ENCODE measurements around the gene THNSL1.
"Not testable (repeated sequence)": the region's sequence is repeated elsewhere in the genome, so short reads cannot be mapped to it uniquely, and the experiment has no call there.

THNSL1 gene

DNA sequence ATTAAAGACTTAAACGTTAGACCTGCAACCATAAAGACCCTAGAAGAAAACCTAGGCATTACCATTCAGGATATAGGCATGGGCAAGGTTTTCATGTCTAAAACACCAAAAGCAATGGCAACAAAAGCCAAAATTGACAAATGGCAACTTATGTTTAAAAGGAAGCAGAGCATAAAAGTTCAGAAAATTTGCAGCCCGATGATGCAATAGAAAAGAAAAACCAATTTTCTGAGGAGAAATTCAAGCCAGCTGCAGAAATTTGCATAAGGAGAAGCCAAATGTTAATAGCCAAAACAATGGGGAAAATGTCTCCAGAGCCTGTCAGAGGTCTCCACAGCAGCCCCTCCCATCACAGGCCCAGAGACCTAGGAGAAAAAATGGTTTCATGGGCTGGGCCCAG, 4.8 kb upstream of the THNSL1 start:
- DNase-seq (ENCODE audit: low read depth) = not testable (repeated sequence)

DNA sequence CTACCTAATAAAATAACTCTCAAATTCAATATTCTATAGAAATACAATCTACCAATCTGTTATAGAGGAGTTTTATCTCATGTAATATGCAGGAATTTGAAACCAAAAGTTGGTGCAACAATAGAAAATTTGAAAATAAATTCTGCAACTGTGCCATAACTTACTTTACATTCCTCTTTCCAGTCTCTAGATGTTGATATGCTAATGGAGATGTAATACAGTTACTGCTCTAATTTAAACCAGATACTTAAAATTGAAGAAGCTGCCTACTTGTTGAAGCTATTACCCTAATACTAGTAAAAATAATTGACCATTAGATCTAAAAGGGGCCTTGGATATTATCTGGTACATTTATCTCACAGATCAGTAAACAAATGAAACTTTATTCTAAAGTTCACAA, 1.8 kb upstream of the THNSL1 start:
- DNase-seq (ENCODE audit: low read depth) = no peak

DNA sequence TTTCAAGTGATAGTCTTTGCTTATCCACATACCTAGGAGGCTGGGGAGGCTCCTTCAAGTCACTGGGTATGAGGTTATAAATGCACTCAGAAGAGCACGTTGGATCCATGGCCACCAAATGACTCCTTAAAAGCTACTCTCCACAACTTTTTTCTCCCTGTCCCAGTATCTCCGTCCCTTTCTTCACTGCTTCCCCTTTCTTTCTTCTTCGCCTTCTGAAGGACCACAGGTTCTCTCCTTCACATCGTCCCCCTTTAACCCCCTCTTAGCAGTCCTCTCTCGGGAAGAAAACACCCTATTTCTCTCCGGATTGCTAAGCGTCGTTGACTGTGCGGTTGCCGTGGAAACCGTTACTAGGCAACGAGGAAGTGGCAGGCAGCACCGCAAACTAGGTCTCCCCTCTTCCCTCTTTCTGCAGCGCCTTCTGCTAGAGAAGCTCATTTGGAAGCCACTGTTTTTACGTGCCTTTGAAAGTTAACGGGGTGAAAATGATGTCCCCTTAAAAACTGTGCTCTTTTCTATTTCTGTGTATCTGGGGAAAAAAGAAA, 510 bp upstream of the THNSL1 start, which contains the start of gene ENKUR:
TSS of gene ENKUR (minus strand) at position 331 of the 548 bp plus-strand sequence. CDS start at position 109, 222 bp downstream.
- DNase-seq (ENCODE audit: low read depth) = peak; percentile 94

DNA sequence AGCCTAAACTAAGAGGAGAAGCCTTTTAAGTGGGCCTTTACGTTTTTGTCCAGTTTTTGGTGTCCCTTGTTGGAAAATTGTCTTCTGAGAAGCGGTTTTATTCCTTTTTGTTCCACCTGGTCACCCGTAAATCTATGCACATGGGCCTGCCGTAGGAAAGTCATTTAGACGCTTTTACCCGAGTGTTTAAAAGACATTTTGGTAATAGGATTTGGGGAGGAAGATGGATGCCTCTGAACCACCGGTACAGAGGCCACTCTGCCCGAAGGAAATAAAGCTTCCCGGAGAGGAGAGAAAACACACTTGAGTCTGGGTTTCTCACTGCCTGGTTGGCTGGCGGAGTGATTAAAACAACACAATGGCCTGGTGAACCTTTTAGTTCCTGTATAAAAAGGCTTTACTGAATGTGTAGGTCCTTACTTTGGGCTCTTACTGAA, 760 bp downstream of the THNSL1 start:
- DNase-seq (ENCODE audit: low read depth) = peak; percentile 6

DNA sequence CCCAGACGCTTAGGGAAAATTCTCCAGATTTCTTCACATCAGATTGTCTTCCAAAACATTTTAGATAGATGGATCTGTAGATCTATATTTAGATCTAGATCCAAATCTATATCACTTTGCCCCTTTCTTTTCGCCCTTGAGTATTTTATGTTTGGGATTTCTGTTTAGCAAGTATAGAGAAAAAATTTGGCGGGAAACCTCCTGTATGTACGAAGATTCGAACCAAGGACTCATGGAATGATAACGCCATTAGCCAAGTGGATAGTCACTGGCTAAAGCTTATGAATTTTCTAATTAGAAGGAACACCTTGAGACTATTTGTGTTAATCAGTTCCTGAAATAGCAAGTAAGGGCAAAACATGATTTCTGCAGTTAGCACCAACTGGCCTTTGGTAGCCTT, 1.2 kb downstream of the THNSL1 start:
- DNase-seq (ENCODE audit: low read depth) = no peak

DNA sequence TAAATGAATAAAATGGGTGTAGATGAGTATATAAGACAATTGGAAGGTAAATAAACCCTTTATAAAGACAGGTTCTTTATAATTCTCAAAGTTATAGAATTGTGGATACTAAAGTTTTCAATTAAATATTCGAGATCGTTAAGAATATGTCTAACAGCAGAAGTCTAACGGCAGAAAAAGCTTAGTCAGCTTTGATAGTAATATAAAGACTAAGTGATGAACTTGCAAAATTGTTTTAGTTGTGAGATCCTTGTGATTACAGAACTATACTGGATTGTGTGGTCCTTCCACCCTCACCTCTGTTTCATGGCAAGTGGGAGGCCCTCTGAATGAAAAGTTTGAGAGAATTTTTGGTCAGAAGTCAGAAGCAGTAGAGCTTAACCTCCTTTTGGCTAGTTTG, 2.3 kb downstream of the THNSL1 start:
- no peak for DNase-seq (ENCODE audit: low read depth)

DNA sequence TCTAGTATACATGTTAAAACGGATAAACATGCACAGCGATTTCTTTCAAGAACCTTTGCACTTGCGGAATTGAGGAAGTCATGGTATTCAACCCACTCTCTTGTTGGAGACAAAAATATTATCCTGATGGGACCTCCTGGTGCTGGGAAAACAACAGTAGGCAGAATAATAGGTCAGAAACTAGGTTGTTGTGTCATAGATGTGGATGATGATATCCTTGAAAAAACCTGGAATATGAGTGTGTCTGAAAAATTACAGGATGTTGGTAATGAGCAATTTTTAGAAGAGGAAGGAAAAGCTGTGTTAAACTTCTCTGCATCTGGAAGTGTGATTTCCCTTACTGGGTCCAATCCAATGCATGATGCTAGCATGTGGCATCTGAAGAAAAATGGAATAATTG, 6.9 kb downstream of the THNSL1 start:
- no peak for DNase-seq (ENCODE audit: low read depth)

DNA sequence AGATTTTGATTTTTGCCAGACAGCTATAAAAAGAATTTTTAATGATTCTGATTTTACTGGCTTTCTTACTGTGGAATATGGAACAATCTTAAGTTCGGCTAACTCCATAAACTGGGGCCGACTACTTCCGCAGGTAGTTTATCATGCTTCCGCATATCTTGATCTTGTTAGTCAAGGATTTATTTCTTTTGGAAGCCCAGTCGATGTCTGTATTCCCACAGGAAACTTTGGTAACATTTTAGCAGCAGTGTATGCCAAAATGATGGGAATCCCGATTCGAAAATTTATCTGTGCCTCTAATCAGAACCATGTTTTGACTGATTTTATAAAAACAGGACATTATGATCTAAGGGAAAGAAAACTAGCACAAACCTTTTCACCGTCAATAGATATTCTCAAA, 8.1 kb downstream of the THNSL1 start:
- no peak for DNase-seq (ENCODE audit: low read depth)

DNA sequence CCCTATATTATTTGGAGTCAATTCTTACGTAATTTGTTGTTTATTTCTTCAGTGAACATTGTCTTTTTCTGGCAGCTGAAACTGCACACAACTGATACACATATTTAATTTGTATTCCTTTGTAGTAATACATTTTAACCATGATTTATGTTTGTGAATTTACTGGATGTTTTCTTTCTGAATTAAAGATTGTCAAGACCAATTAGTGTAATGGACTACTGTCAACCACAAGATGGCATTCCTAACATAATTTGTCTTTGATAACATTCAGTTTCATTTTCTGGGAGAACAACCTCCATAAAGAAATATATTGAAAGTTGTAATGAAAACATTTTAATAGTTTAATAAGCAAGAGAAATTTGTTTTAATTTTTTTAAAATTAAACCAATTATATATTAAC, 10.1 kb downstream of the THNSL1 start:
- no peak for DNase-seq (ENCODE audit: low read depth)

DNA sequence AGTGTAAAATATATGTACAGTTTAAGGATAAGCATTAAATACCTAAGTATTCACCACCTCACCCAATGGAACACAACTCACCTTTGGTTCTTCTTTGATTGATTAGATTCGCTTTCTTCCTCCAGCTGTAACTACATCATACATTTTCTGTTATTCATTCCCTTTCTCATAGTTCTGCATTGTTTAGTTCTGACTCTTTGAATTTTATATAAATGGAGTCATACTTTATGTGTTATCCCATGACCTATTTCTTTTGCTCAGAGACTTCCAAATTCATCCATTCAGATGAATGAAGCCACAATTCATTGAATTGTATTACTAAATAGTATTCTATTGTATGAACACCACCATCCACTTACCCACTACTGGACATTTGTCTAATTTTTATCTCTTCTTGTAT, 12.3 kb downstream of the THNSL1 start:
- DNase-seq (ENCODE audit: low read depth) = no peak

DNA sequence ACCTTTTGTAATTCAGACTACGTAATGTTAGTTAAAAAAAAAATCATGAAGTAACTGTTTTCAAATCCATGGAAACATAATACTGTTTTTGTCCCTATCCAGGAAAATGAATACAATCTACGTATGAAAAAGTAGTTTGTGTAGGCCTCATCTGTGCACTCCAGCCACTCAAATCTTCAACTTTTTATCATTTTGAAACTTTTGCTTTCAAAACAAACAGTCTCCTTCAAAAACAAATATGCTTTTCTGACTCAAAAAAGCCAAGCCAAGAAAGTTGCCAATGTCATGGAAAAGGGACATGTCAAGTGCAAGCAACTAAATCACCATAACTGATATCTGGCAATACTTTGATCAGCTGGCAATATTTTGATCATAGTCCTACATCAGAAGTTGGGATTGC, 13.1 kb downstream of the THNSL1 start:
- DNase-seq (ENCODE audit: low read depth) = no peak

DNA sequence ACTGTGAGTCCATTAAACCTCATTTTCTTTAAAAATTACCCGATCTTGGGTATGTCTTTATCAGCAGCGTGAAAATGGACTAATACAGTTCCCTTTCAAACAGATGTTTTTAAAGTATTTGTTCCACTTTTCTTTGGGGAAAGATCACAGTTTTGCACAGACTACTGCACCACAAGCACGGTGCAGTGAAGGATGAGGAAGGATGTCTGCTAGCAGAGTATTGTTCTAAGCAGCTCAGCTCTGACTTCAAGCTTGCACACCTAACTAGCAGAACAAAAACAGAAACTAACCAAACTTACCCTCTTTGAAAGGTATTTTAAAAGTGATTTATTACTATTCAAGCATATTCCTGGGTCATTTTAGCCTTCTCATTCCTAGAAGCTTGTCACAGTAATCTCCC, 20.0 kb downstream of the THNSL1 start:
- DNase-seq (ENCODE audit: low read depth) = no peak

DNA sequence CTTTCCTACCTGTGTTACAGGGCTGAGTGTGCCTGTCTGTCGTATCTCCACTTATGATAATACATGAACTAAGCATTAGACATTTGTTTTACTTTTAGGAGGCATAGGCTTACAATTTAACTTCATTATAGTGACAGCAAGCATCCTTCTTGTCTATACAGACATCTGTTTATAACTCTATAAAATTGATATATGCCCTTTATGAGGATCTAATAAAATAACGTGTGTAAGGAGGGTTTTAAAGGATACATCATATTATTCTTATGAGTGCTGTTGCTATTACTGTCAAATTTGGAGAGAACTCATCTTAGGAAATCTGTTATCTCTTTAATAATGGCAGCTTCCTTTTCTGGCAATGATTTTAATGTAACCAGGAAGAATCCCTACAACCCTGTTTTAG, 21.9 kb downstream of the THNSL1 start:
- DNase-seq (ENCODE audit: low read depth) = no peak

DNA sequence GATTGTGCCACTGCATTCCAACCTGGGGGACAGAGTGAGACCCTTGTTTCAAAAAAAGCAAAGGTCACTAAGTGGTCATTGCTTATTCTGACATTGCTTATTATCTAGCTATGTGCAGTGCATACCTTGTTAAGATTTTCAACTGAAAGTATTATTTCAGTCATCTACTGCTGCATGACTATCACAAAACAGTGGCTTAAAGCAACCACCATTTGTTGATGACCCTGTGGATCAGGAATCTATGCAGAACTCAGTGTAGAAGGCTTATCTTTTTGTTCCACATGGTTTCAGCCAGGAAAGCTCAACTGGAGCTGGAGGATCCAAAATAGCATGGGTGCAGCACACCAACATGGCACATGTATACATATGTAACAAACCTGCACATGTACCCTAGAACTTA, 23.1 kb downstream of the THNSL1 start:
- DNase-seq (ENCODE audit: low read depth) = no peak

DNA sequence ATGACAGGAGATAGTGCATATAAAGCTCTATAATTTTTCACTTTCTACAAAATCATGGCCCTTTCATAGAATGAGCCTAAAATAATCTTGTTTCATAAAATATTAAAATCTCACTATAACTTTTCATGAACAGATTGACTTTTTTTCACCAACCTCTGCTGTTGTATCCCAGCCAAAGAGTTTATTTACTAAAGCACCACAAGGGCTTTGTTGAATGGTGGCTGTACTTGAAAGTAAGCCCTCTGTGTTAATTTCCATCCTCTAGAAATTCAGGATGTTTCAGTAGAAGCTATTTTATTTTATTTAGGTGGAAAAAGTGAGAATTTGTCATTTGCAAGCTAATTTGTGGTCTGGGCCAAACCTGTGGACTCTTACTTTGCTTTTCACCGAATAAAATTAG, 30.2 kb downstream of the THNSL1 start:
- no peak for DNase-seq (ENCODE audit: low read depth)

DNA sequence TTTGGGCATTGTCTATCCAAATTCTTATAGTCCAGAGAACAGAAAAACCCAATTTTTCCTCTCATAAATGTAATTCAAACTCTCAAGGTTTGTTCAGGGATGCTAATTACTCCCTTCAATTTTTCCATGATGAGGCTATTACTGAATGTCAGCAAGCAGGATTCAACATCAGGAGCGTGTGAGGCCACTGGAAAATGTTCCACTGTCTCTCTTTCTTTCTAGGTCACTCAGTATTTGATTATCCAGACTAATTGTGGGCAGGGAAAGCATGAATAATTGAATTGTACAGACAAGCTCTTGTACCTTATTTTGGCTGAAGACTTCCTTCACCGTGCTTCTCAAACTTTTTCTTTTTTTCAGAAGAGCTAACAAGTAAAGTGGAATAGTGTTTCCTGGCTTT, 30.7 kb downstream of the THNSL1 start:
- no peak for DNase-seq (ENCODE audit: low read depth)

DNA sequence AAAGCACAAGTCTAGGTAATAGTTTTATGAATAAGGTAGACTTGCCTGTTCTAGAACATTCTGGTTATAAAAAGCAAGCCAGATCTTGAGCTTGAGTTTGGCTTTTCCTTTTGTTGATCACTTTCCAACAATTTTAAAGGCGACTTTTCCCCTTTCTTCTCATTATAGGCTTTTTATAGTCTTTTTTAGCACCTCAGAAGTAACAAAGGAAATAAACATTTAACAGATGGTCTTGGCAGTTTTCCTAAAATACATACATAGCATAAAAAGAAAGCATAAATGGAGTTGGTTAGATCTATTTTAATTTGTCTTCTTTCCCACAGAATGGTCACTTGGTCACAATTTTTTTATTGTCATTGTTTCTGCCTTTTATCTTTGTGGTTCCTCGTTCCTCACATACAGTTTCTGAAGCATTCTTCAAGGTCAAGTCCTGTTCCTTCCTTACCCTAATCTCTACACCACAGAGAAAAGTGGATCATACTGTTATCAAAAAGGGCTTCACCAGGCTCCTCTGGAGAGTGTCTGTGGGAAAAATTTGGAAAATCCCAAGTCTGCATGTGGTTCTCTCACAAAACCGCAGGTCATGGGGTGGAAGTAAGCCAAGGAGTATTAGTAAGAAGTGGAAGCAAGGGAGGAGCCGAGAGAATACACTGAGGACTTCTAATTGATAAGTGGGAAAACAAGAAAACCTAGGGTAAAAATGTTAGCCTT, 31.3 kb downstream of the THNSL1 start:
- DNase-seq (ENCODE audit: low read depth) = peak; percentile 90

DNA sequence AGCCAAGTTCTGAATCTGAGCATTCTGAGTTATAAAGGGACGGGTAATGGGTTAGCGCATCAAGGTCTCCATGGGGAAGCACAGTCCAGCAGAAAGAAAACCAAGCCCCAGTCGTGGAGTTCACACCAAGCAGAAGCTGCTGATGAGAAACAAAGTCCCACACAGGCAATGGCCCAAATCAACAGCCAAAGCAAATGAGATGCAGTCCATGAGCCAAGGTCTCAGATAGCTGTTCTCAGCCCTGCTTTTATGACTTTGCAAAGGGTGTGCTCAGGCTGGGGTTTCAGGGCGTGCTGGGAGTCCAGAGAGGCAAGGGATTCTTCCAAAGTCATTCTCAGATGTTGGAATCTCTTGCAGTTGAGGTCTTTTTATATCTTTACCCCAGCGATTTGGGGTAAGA, 32.0 kb downstream of the THNSL1 start:
- DNase-seq (ENCODE audit: low read depth) = no peak

DNA sequence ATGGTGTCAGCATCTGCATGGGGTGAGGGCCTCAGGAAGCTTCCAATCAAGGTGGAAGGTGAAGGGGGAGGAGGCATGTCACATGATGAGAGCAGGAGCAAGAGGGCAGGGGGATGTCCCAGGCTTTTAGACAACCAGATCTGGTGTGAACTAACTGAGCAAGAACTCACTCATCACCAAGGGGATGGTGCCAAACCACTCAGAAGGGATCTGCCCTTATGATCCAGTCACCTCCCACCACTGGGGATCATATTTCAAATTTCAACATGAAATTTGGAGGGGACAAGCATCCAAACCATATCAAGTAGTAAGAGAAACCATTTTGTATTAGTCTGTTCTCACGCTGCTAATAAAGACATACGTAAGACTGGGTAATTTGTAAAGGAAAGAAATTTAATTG, 33.6 kb downstream of the THNSL1 start:
- DNase-seq (ENCODE audit: low read depth) = no peak

DNA sequence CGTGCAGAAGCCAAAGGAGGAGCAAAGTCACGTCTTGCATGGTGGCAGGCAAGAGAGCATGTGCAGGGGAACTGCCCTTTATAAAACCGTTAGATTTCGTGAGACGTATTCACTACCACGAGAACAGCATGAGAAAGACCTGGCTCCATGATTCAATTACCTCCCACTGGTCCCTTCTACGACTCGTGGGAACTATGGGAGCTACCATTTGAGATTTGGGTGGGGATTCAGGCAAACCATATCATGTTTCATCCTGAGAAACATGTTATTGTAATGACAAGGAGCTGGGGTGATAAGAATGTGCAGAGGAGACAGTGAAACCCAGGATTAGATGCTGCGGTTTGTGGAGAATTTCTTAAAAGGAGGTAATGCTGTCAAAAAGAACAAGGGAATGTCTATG, 34.0 kb downstream of the THNSL1 start:
- DNase-seq (ENCODE audit: low read depth) = no peak

DNA sequence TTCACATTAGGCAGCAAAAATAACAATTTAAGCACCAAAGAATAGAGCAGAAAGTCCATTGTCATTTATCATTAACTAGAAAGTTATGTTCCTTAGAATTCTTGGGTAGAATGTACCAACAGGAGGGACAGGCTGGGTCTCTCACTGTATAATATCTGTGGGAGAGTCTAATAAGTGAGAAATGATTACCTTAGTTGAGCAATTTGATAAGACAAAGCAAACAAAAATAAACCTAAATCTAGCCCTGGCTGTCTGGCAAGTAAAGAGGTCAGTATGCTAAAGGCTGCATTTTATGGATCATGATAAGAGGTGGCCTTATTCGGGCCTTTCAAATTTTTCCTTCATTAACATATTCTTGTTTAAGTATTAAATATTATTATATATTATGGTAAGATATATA, 35.6 kb downstream of the THNSL1 start:
- DNase-seq (ENCODE audit: low read depth) = no peak

DNA sequence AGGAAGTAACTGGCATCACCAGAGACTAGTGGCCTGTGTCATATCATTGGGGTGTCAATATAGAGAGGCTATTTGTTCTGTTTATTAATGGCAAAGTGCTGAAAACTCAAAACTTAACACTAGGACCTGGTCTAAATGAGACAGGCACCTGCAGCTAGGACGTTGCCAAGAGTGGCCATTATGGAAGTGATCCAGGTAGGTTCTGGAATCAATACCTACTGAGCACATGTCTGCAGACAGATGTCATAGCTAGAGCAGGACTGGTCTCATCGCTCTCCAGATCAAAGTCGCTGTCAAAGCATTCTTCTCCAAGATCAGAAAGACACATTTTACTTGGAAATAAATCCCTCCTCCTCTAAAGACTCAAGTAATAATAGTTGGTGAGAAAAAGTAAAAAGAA, 40.3 kb downstream of the THNSL1 start:
- DNase-seq (ENCODE audit: low read depth) = no peak

DNA sequence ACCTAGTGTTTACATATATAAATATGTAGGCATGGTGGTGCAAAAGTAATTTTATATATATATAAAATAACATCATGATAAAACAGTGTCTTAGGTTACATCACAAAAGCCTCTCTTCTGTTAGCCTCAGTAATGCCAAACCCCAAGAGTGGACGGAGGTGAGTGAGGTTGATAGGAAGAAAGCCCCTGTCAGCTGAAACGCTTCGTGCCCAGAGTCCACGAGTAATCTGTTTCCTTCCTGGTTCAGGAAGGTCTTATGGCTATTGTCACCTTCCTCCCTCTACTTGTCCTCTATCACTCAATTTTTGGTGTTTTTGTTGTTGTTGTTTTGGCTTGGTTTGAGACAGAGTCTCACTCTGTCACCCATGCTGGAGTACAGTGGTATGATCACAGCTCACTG, 41.5 kb downstream of the THNSL1 start:
- no peak for DNase-seq (ENCODE audit: low read depth)

DNA sequence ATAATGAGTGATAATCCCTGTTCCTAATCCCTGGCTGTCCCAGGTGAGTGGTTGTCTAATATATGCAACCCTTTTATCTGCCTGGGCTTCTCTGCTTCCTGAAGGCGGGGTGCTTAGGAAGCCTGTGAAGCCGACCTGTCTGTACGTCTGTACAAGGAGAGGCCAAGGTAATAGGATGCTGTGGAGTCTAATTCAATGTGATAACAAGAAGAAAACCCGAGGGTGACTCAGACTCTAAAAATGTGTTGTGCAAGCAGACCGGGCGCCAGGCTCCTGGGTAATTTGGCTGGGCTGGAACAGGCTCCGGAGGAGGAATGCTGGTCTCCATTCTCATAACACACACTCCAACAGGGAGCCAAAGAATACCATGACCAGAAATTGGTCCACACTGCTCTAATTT, 43.6 kb downstream of the THNSL1 start:
- peak; percentile 74 for DNase-seq (ENCODE audit: low read depth)

Measured in stromal cell of bone marrow (primary cell).